Liver (tissue), 9 donors: ENCODE results near the gene SNRPA. TPM values are rescaled to one million over a fixed set of nuclear protein-coding genes. Genes with fewer than 3 reads are reported as not detected.
"Not testable (repeated sequence)": the region's sequence is repeated elsewhere in the genome, so short reads cannot be mapped to it uniquely, and the experiment has no call there.

Experiments
- DNase-seq: peaks from one replicate; pipeline ENCODE4 v3.0.0-alpha.2; 2017; ENCODE audit warnings: low spot score
- H3K27ac ChIP-seq, 2 donors: one replicate each; pipeline ENCODE4 v1.7.0; 2013; ENCODE audit warnings: inconsistent platforms in 2 of 2, low read length in 2 of 2, control low read depth in 1 of 2, low read depth in 1 of 2, mild to moderate bottlenecking in 1 of 2
- H3K27me3 ChIP-seq, 4 donors: one replicate each; pipeline versions ENCODE4 v1.6.1 to v1.7.0; 2013; ENCODE audit warnings: low read length in 3 of 4, inconsistent platforms in 1 of 4, mild to moderate bottlenecking in 1 of 4, moderate library complexity in 1 of 4; ENCODE audit not compliant: control insufficient read depth in 4 of 4, insufficient read depth in 4 of 4
- H3K36me3 ChIP-seq, 4 donors: one replicate each; pipeline versions ENCODE4 v1.6.1 to v1.7.0; 2013; ENCODE audit warnings: low read length in 3 of 4, mild to moderate bottlenecking in 3 of 4, low read depth in 1 of 4, moderate library complexity in 1 of 4; ENCODE audit not compliant: control insufficient read depth in 4 of 4, insufficient read depth in 3 of 4
- H3K4me1 ChIP-seq, 4 donors: one replicate each; pipeline versions ENCODE4 v1.6.1 to v1.7.0; 2013; ENCODE audit warnings: low read length in 3 of 4, mild to moderate bottlenecking in 3 of 4, moderate library complexity in 1 of 4; ENCODE audit not compliant: control insufficient read depth in 4 of 4, insufficient read depth in 4 of 4
- H3K4me3 ChIP-seq, 3 donors: one replicate each; pipeline versions ENCODE4 v1.6.1 to v1.7.0; 2013; ENCODE audit warnings: low read length in 3 of 3, control low read depth in 1 of 3, low read depth in 1 of 3, mild to moderate bottlenecking in 1 of 3
- H3K9ac ChIP-seq, 2 donors: one replicate each; pipeline ENCODE4 v1.7.0; 2013; ENCODE audit warnings: low read length in 2 of 2, mild to moderate bottlenecking in 2 of 2, moderate library complexity in 2 of 2, control low read depth in 1 of 2, low read depth in 1 of 2
- H3K9me3 ChIP-seq, 4 donors: one replicate each; pipeline versions ENCODE4 v1.6.1 to v1.7.0; 2013; ENCODE audit warnings: low read length in 3 of 4; ENCODE audit not compliant: control insufficient read depth in 4 of 4
- ATF3 ChIP-seq: IDR thresholded peaks from 2 replicates; pipeline ENCODE4 v1.6.1; 2016; ENCODE audit warnings: antibody characterized with exemption
- EGR1 ChIP-seq, 2 donors: IDR thresholded peaks; 2 replicates each; pipeline ENCODE4 v1.6.1; 2016 to 2018; ENCODE audit warnings: antibody characterized with exemption in 2 of 2, low read depth in 2 of 2
- FOXA1 ChIP-seq: IDR thresholded peaks from 2 replicates; pipeline ENCODE4 v1.6.1; 2016; ENCODE audit warnings: antibody characterized with exemption
- GABPA ChIP-seq, 2 donors: IDR thresholded peaks in 1 of 2; conservative IDR thresholded peaks in 1 of 2; 2 replicates each; pipeline ENCODE4 v1.6.1; 2016; ENCODE audit warnings: antibody characterized with exemption in 2 of 2, mild to moderate bottlenecking in 1 of 2, moderate library complexity in 1 of 2
- HNF4A ChIP-seq, 2 donors: conservative IDR thresholded peaks; 2 replicates each; pipeline ENCODE4 v1.6.1; 2016; ENCODE audit warnings: antibody characterized with exemption in 2 of 2, mild to moderate bottlenecking in 2 of 2
- HNF4G ChIP-seq: IDR thresholded peaks from 2 replicates; pipeline ENCODE4 v1.6.1; 2016; ENCODE audit warnings: antibody characterized with exemption
- MAX ChIP-seq: IDR thresholded peaks from 2 replicates; pipeline ENCODE4 v1.6.1; 2016; ENCODE audit warnings: antibody characterized with exemption
- SP1 ChIP-seq: IDR thresholded peaks from 2 replicates; pipeline ENCODE4 v1.6.1; 2018; ENCODE audit warnings: antibody characterized with exemption, mild to moderate bottlenecking
- YY1 ChIP-seq: IDR thresholded peaks from 2 replicates; pipeline ENCODE4 v1.6.1; 2016; ENCODE audit warnings: antibody characterized with exemption, mild to moderate bottlenecking
- ZBTB33 ChIP-seq: IDR thresholded peaks from 2 replicates; pipeline ENCODE4 v1.6.1; 2016; ENCODE audit warnings: antibody characterized with exemption
- WGBS: extraction: QIAGEN DNeasy Blood & Tissue Kit; methylation state at CpG from one replicate; pipeline ENCODE4 v1.1.7; 2013; 5-methylcytosine and 5-hydroxymethylcytosine counted together
- polyA plus RNA-seq, 2 donors: library from polyadenylated mRNA; stranded (reverse) in 1 of 2; unstranded in 1 of 2; fragments of 200-250 nt in 1 of 2; fragments of >200 nt in 1 of 2; fragmentation: Nextera tagmentation in 1 of 2; extraction: Ambion mirVana in 1 of 2; gene quantifications; one replicate each; pipeline versions ENCODE4 v1.2.1 to v1.2.3, GENCODE V29; 2013 to 2015
- total RNA-seq, 2 donors: library from RNA; depleted of rRNA; stranded (reverse); fragments of >200 nt; gene quantifications; one replicate each; pipeline ENCODE4 v1.2.3, GENCODE V29; 2014
- donor health status: healthy.
- donor health status: healthy.
- donor health status: healthy.
- donor health status: healthy.
- donor health status: healthy.

SNRPA gene
- total and polyA plus RNA-seq, 4 donors, result 11.8 to 27.1 (median 17.0) TPM

- no peak for DNase-seq
- H3K27ac ChIP-seq, result no peak overlapping the region
- 91% methylated on average over 10 of the region's 10 CpGs for WGBS
- no peak overlapping the region for H3K9ac ChIP-seq
- H3K27me3 ChIP-seq, result no peaks in the 10 kb centered on the region
- TF ChIP-seq EGR1 (IDR thresholded peaks at IDR 0.05; ENCODE audit: low read depth in 2 of 2), result no peak
- H3K4me1 ChIP-seq, result peaks cover 0 to 2% (median 0%) of the 10 kb centered on the region in 4 donors
- H3K4me3 ChIP-seq, result no peak overlapping the region
- H3K9me3 ChIP-seq, result no peaks in the 10 kb centered on the region
- H3K36me3 ChIP-seq, result peaks cover 33 to 75% (median 63%) of the 10 kb centered on the region in 4 donors
These were observed 13.0 kb downstream of the SNRPA start for GRCh38 chr19:40763963-40764362.

- H3K9ac ChIP-seq, H3K4me1 ChIP-seq, DNase-seq, H3K27me3 ChIP-seq, H3K9me3 ChIP-seq, H3K27ac ChIP-seq, H3K4me3 ChIP-seq: not testable (repeated sequence)
- peaks cover 24 to 50% (median 44%) of the 10 kb centered on the region in 4 donors for H3K36me3 ChIP-seq
- 97% methylated on average over 13 of the region's 13 CpGs for WGBS
These were observed 15.4 kb downstream of the SNRPA start for GRCh38 chr19:40766385-40766784.

- no peak overlapping the region for H3K27ac ChIP-seq
- no peak for TF ChIP-seq HNF4G
- no peaks in the 10 kb centered on the region for H3K9me3 ChIP-seq
- peaks cover 6 to 26% (median 23%) of the 10 kb centered on the region in 4 donors for H3K36me3 ChIP-seq
- no peaks in the 10 kb centered on the region for H3K4me1 ChIP-seq
- 85% methylated on average over 5 of the region's 5 CpGs for WGBS
- H3K9ac ChIP-seq, result no peak overlapping the region
- no peak overlapping the region for H3K4me3 ChIP-seq
- H3K27me3 ChIP-seq, result no peaks in the 10 kb centered on the region
- DNase-seq, result no peak
These were observed 17.9 kb downstream of the SNRPA start for GRCh38 chr19:40768869-40769268.

- not testable (repeated sequence) for H3K27me3 ChIP-seq, H3K4me3 ChIP-seq, H3K9me3 ChIP-seq, H3K27ac ChIP-seq, H3K36me3 ChIP-seq, H3K9ac ChIP-seq, H3K4me1 ChIP-seq, DNase-seq
- WGBS, result 96% methylated on average over 10 of the region's 10 CpGs
These were observed 20.3 kb downstream of the SNRPA start for GRCh38 chr19:40771101-40771862.

GRCh38 chr19:40774916-40775631 lies 24.1 kb downstream of the SNRPA start, which contains the start of gene MIA:
MIA (plus strand) TSS chr19:40775521; CDS start chr19:40775543, 22 bp downstream.
- H3K9ac ChIP-seq, result no peak within 1 kb of the TSS
- H3K27ac ChIP-seq, result no peak within 1 kb of the TSS
- WGBS, result 92% methylated on average over 9 of the region's 9 CpGs
- no peak for DNase-seq
- no peaks in the 10 kb centered on the region for H3K9me3 ChIP-seq
- peaks cover 0 to 3% (median 0%) of the 10 kb centered on the region in 4 donors for H3K36me3 ChIP-seq
- H3K4me3 ChIP-seq, result no peak within 1 kb of the TSS
- peaks cover 0 to 19% (median 13%) of the 10 kb centered on the region in 4 donors for H3K4me1 ChIP-seq
- H3K27me3 ChIP-seq, result no peaks in the 10 kb centered on the region
- TF ChIP-seq HNF4G (no peak), SP1 (no peak), EGR1 (IDR thresholded peaks at IDR 0.05; ENCODE audit: low read depth in 2 of 2) (no peak), HNF4A (conservative IDR thresholded peaks at IDR 0.05) (no peak), ATF3 (no peak), GABPA (IDR thresholded peaks at IDR 0.05 in 1 of 2, conservative IDR thresholded peaks at IDR 0.05 in 1 of 2) (no peak), FOXA1 (no peak), ZBTB33 (no peak), YY1 (no peak), MAX (no peak)
